ENCODE results near the gene BMPR1A. TPM values are rescaled to one million over a fixed set of nuclear protein-coding genes. Genes with fewer than 3 reads are reported as not detected.
A peak's percentile ranks its signal among the peaks of the same experiment; 100 is the strongest.

The BMPR1A gene
- total RNA-seq, 2 donors from 2014 or later: 53.9 to 58.1 TPM

GRCh38 chr10:86837663-86838062, 81.2 kb downstream of the BMPR1A start:
- Histone ChIP-seq H3K4me3 (no peak overlapping the region), H3K4me1 (replicated peaks) (no peaks in the 10 kb centered on the region), H3K27ac (no peak overlapping the region), H3K9me3 (no peaks in the 10 kb centered on the region), H3K36me3 (no peaks in the 10 kb centered on the region), H3K27me3 (replicated peaks; ENCODE audit: insufficient read depth) (no peaks in the 10 kb centered on the region)
- 74% methylated on average over 7 of the region's 7 CpGs for WGBS
- intact Hi-C loops (cut with DNase I): no loop called here
- DNase-seq (ENCODE audit: low spot score): no peak
- TF ChIP-seq POLR2A (IDR thresholded peaks at IDR 0.05) (no peak), POLR2AphosphoS5 (IDR thresholded peaks at IDR 0.05) (no peak), CTCF (IDR thresholded peaks at IDR 0.05) (no peak)

GRCh38 chr10:86840498-86840897, 84.1 kb downstream of the BMPR1A start:
- TF ChIP-seq CTCF (IDR thresholded peaks at IDR 0.05) (no peak), POLR2AphosphoS5 (IDR thresholded peaks at IDR 0.05) (no peak), POLR2A (IDR thresholded peaks at IDR 0.05) (no peak)
- Histone ChIP-seq H3K4me3 (no peak overlapping the region), H3K27ac (no peak overlapping the region), H3K36me3 (no peaks in the 10 kb centered on the region), H3K4me1 (replicated peaks) (no peaks in the 10 kb centered on the region), H3K27me3 (replicated peaks; ENCODE audit: insufficient read depth) (no peaks in the 10 kb centered on the region), H3K9me3 (no peaks in the 10 kb centered on the region)
- intact Hi-C loops (cut with DNase I): no loop called here
- no peak for DNase-seq (ENCODE audit: low spot score)
- WGBS: 87% methylated on average over 4 of the region's 4 CpGs

DNA sequence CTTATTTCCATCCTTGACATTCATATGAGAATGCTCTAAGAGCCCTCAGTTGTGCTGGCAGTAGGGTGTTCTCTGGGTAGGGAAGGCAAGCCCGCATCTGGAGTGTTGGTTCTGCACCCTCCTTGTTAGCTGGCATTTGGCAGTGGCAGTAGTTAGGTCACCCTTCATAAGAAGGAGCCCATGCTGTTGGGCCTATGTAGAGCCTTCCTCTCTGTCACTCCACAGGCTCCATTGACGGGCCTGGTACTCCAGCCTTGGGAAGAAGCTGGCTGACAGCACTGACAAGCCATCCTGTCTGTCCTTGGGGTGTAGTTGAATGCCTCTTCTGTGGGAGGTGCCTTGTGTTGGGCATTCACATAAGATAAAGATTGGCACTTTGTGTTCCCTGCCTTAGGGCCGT, 89.7 kb downstream of the BMPR1A start:
- Histone ChIP-seq H3K9me3 (no peaks in the 10 kb centered on the region), H3K4me1 (replicated peaks) (peaks cover under 1% of the 10 kb centered on the region), H3K4me3 (no peak overlapping the region), H3K27ac (no peak overlapping the region), H3K36me3 (no peaks in the 10 kb centered on the region), H3K27me3 (replicated peaks; ENCODE audit: insufficient read depth) (no peaks in the 10 kb centered on the region)
- 95% methylated on average over 3 of the region's 3 CpGs for WGBS
- no peak for TF ChIP-seq POLR2AphosphoS5 (IDR thresholded peaks at IDR 0.05)
- TF ChIP-seq CTCF (IDR thresholded peaks at IDR 0.05): no peak
- no peak for TF ChIP-seq POLR2A (IDR thresholded peaks at IDR 0.05)
- no peak for DNase-seq (ENCODE audit: low spot score)
- intact Hi-C loops (cut with DNase I): no loop called here

DNA sequence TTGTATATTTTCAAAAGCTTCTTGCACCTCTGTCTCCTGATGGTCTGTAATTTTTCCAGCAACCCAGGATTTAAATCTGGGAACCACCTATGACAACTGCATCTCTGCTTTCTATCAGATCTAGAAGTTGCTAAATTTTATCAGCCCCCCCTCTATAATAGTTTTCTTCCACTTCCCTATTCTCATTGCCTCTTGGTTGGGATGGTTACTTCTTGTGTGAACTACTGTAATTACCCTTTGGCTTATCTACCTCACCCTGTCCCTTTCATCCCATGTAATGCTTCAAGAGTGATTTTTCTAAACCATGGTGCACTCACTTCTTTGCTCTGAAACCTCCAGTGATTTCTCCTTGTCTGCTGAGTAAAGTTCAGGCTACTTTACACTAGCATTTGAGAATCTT, 92.3 kb downstream of the BMPR1A start:
- DNase-seq (ENCODE audit: low spot score): no peak
- H3K4me1 ChIP-seq (replicated peaks): peaks cover 3% of the 10 kb centered on the region
- peak overlapping the region; percentile 43 to 50 for H3K27ac ChIP-seq
- H3K4me3 ChIP-seq: no peak overlapping the region
- H3K27me3 ChIP-seq (replicated peaks; ENCODE audit: insufficient read depth): no peaks in the 10 kb centered on the region
- H3K9me3 ChIP-seq: no peaks in the 10 kb centered on the region
- H3K36me3 ChIP-seq: no peaks in the 10 kb centered on the region
- no peak for TF ChIP-seq POLR2AphosphoS5 (IDR thresholded peaks at IDR 0.05)
- no peak for TF ChIP-seq POLR2A (IDR thresholded peaks at IDR 0.05)
- intact Hi-C loops (cut with DNase I): no loop called here

GRCh38 chr10:86849181-86849894, 92.9 kb downstream of the BMPR1A start:
- H3K4me1 ChIP-seq (replicated peaks): peaks cover 3% of the 10 kb centered on the region
- DNase-seq (ENCODE audit: low spot score): no peak
- H3K27ac ChIP-seq: peak overlapping the region; percentile 43 to 50
- H3K9me3 ChIP-seq: no peaks in the 10 kb centered on the region
- 52% methylated on average over 4 of the region's 4 CpGs for WGBS
- intact Hi-C loops (cut with DNase I): no loop called here
- no peak for TF ChIP-seq POLR2A (IDR thresholded peaks at IDR 0.05)
- TF ChIP-seq CTCF (IDR thresholded peaks at IDR 0.05): no peak
- TF ChIP-seq POLR2AphosphoS5 (IDR thresholded peaks at IDR 0.05): peak; percentile 59
- H3K4me3 ChIP-seq: no peak overlapping the region
- no peaks in the 10 kb centered on the region for H3K27me3 ChIP-seq (replicated peaks; ENCODE audit: insufficient read depth)
- H3K36me3 ChIP-seq: no peaks in the 10 kb centered on the region
